SK-N-SH (cell line): ENCODE measurements around the gene DDT. TPM values are rescaled to one million over a fixed set of nuclear protein-coding genes. Genes with fewer than 3 reads are reported as not detected.

Experiments
- CTCF ChIA-PET: fragments of 300-600, 350-600 bp; formaldehyde crosslinking; extraction: SDS; loops from one replicate; lab custom pipeline; 2021; lab: Yijun Ruan, JAX
- POLR2A ChIA-PET: fragments of 350-600 bp; sonication (Branson Sonifier 250); formaldehyde crosslinking; extraction: SDS; loops from one replicate; lab custom pipeline; 2020; ENCODE audit warnings: antibody characterized with exemption, inconsistent platforms; lab: Yijun Ruan, JAX
- DNase-seq: peaks from one replicate; pipeline ENCODE4 v3.0.0; 2012
- H2AFZ ChIP-seq: fragments of 200-600 bp; sonication (generic); 2 replicates; pipeline ENCODE4 v1.8.1; 2016; ENCODE audit warnings: antibody characterized with exemption, mild to moderate bottlenecking, low read depth
- H3F3A ChIP-seq: fragments of 200-600 bp; sonication (generic); replicated peaks from 2 replicates; pipeline ENCODE3; 2016; ENCODE audit warnings: antibody characterized with exemption, mild to moderate bottlenecking; ENCODE audit not compliant: insufficient read depth
- H3K27ac ChIP-seq, 2 experiments: fragments of 200-500 bp in 1 of 2; fragments of 200-600 bp in 1 of 2; sonication (Bioruptor generic) in 1 of 2; sonication (generic), shearing (Covaris generic) in 1 of 2; 2 replicates each; pipeline versions ENCODE4 v1.5.1 to v1.6.1; 2014 to 2016; ENCODE audit warnings: low read depth in 2 of 2, inconsistent platforms in 1 of 2, low read length in 1 of 2, mild to moderate bottlenecking in 1 of 2, mixed read lengths in 1 of 2
- H3K27me3 ChIP-seq: fragments of 200-600 bp; sonication (generic), shearing (Covaris generic); 2 replicates; pipeline ENCODE4 v1.6.1; 2016; ENCODE audit warnings: mixed run types; ENCODE audit not compliant: insufficient read depth
- H3K36me3 ChIP-seq, 2 experiments: fragments of 200-500 bp in 1 of 2; fragments of 200-600 bp in 1 of 2; sonication (Bioruptor generic) in 1 of 2; sonication (generic) in 1 of 2; replicated peaks in 1 of 2; 2 replicates each; pipeline versions ENCODE3 to v1.5.1; 2014 to 2016; ENCODE audit warnings: low read length in 1 of 2, mild to moderate bottlenecking in 1 of 2; ENCODE audit not compliant: insufficient read depth in 2 of 2, control insufficient read depth in 1 of 2
- H3K4me1 ChIP-seq, 2 experiments: fragments of 200-500 bp in 1 of 2; fragments of 200-600 bp in 1 of 2; sonication (Bioruptor generic) in 1 of 2; sonication (generic), shearing (Covaris generic) in 1 of 2; 2 replicates each; pipeline versions ENCODE4 v1.5.1 to v1.6.1; 2014 to 2016; ENCODE audit warnings: low read depth in 1 of 2, low read length in 1 of 2, mixed run types in 1 of 2; ENCODE audit not compliant: insufficient read depth in 2 of 2, control insufficient read depth in 1 of 2
- H3K4me2 ChIP-seq: fragments of 200-600 bp; sonication (generic), shearing (Covaris generic); 2 replicates; pipeline ENCODE4 v1.6.1; 2017; ENCODE audit warnings: mixed run types
- H3K4me3 ChIP-seq, 2 experiments: fragments of 200-500 bp in 1 of 2; fragments of 200-600 bp in 1 of 2; sonication (Bioruptor generic) in 1 of 2; sonication (generic), shearing (Covaris generic) in 1 of 2; 2 replicates each; pipeline versions ENCODE4 v1.5.1 to v1.8.1; 2014 to 2016; ENCODE audit warnings: low read depth in 2 of 2, inconsistent platforms in 1 of 2, low read length in 1 of 2, mild to moderate bottlenecking in 1 of 2, mixed read lengths in 1 of 2, moderate library complexity in 1 of 2
- H3K79me2 ChIP-seq: fragments of 200-600 bp; sonication (generic); 2 replicates; pipeline ENCODE4 v1.8.1; 2017; ENCODE audit warnings: mild to moderate bottlenecking; ENCODE audit not compliant: insufficient read depth
- H3K9ac ChIP-seq: fragments of 200-600 bp; sonication (generic); 2 replicates; pipeline ENCODE4 v1.6.1; 2017; ENCODE audit warnings: mixed run types
- H3K9me2 ChIP-seq: fragments of 200-600 bp; sonication (generic); 2 replicates; pipeline ENCODE4 v1.6.1; 2017; ENCODE audit warnings: mixed run types
- H3K9me3 ChIP-seq: fragments of 200-600 bp; sonication (generic); 2 replicates; pipeline ENCODE4 v1.6.1; 2017; ENCODE audit warnings: mixed run types, mild to moderate bottlenecking, moderate library complexity
- H4K20me1 ChIP-seq: fragments of 200-600 bp; sonication (generic); 2 replicates; pipeline ENCODE4 v1.6.1; 2017; ENCODE audit warnings: mild to moderate bottlenecking, mixed run types; ENCODE audit not compliant: insufficient read depth
- CHD2 ChIP-seq: fragments of 150-350 bp; IDR thresholded peaks from 2 replicates; pipeline ENCODE4 v1.6.1; 2018; ENCODE audit warnings: low read length; ENCODE audit not compliant: partially characterized antibody
- ELF1 ChIP-seq: IDR thresholded peaks from 2 replicates; pipeline ENCODE4 v1.4.0; 2012
- EP300 ChIP-seq, 2 experiments: IDR thresholded peaks; 2 replicates each; pipeline versions ENCODE4 v1.4.0 to v1.6.1; 2012; ENCODE audit warnings: borderline replicate concordance in 1 of 2, low read depth in 1 of 2, low read length in 1 of 2
- FOXM1 ChIP-seq: IDR thresholded peaks from 2 replicates; pipeline ENCODE4 v1.4.0; 2012; ENCODE audit warnings: low read depth, mild to moderate bottlenecking
- GATA2 ChIP-seq: sonication (generic); formaldehyde crosslinking; IDR thresholded peaks from 2 replicates; pipeline ENCODE4 v1.5.0; 2020; ENCODE audit warnings: mild to moderate bottlenecking, missing genetic modification reagents
- NRF1 ChIP-seq: IDR thresholded peaks from 2 replicates; pipeline ENCODE4 v1.6.1; 2012; ENCODE audit warnings: low read depth, mild to moderate bottlenecking, low read length
- PBX3 ChIP-seq: IDR thresholded peaks from 2 replicates; pipeline ENCODE4; 2012
- POLR2AphosphoS5 ChIP-seq: IDR thresholded peaks from 2 replicates; pipeline ENCODE4 v1.6.1; 2012; ENCODE audit warnings: low read depth, low read length
- RAD21 ChIP-seq: IDR thresholded peaks from 2 replicates; pipeline ENCODE4 v1.6.1; 2012; ENCODE audit warnings: mild to moderate bottlenecking, low read length
- REST ChIP-seq: IDR thresholded peaks from 2 replicates; pipeline ENCODE4 v1.6.1; 2012; ENCODE audit warnings: mild to moderate bottlenecking, low read depth, low read length, moderate library complexity
- RXRA ChIP-seq: IDR thresholded peaks from 2 replicates; pipeline ENCODE4 v1.4.0; 2012; ENCODE audit warnings: low read depth, mild to moderate bottlenecking, borderline replicate concordance
- TAF1 ChIP-seq: IDR thresholded peaks from 2 replicates; pipeline ENCODE4 v1.6.1; 2012; ENCODE audit warnings: low read depth, mild to moderate bottlenecking, low read length, moderate library complexity, borderline replicate concordance
- TCF12 ChIP-seq: IDR thresholded peaks from 2 replicates; pipeline ENCODE4 v1.4.0; 2012
- YY1 ChIP-seq: IDR thresholded peaks from 2 replicates; pipeline ENCODE4 v1.4.0; 2012; ENCODE audit warnings: low read depth, mild to moderate bottlenecking
- WGBS: methylation state at CpG from one replicate; pipeline ENCODE4 v1.1.6; 2017; ENCODE audit warnings: low lambda C conversion rate; 5-methylcytosine and 5-hydroxymethylcytosine counted together
- polyA plus RNA-seq, 3 experiments: library from polyadenylated mRNA; depleted of rRNA; stranded (reverse); fragments of >200 nt; gene quantifications; 2 replicates each; pipeline ENCODE4 v1.2.3, GENCODE V29; 2012
- TF ChIP-seq, protein P1 (sequence below): IDR thresholded peaks from 2 replicates; pipeline ENCODE4 v1.4.0; 2012; ENCODE audit warnings: low read depth

The DDT gene
- polyA plus RNA-seq, 1 of the 3 experiments (the other 2 are of a cell fraction): 198 TPM

DNA sequence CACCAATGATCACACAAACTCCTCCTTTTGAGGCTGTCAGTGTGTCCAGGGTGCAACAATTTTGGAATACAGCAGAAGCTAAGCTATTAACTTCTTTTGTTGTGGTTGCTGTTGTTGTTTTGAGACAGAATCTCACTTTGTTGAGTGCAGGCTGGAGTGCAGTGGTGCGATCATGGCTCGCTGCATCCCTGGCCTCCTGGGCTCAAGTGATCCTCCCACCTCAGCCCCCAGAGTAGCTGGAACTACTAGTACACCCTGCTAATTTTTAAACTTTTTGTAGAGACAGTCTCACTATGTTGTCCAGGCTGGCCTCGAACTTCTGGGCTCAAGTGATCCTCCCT is 35.3 kb downstream of the DDT start:
- POLR2A ChIA-PET: no interaction called here
- H3K9ac ChIP-seq: no peak overlapping the region
- H3K27me3 ChIP-seq: no peaks in the 10 kb centered on the region
- no peak overlapping the region for H3K27ac ChIP-seq
- CTCF ChIA-PET: interaction anchor here (1.0 kb wide), 1 partner anchor 18 kb away, joined by 3 read pairs; no protein-coding TSS in a partner anchor
- H3K4me1 ChIP-seq: no peaks in the 10 kb centered on the region; a peak in 1 of 4 replicates
- no peaks in the 10 kb centered on the region for H3F3A ChIP-seq
- H3K4me3 ChIP-seq: no peak overlapping the region
- no peaks in the 10 kb centered on the region for H3K9me3 ChIP-seq
- no peaks in the 10 kb centered on the region for H3K36me3 ChIP-seq
- H3K4me2 ChIP-seq: no peak overlapping the region
- no peaks in the 10 kb centered on the region for H3K79me2 ChIP-seq
- no peak for DNase-seq
- WGBS: 48% methylated on average over 3 of the region's 3 CpGs
- no peak for TF ChIP-seq YY1
- TF ChIP-seq, protein P1, sequence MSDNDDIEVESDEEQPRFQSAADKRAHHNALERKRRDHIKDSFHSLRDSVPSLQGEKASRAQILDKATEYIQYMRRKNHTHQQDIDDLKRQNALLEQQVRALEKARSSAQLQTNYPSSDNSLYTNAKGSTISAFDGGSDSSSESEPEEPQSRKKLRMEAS: no peak
- TF ChIP-seq PBX3: no peak
- TF ChIP-seq TAF1: no peak
- TF ChIP-seq NRF1: no peak
- TF ChIP-seq POLR2AphosphoS5: no peak
- TF ChIP-seq ELF1: no peak
- TF ChIP-seq REST: no peak
- no peak for TF ChIP-seq FOXM1
- TF ChIP-seq GATA2 (CRISPR knock-in tag): no peak
- no peak for TF ChIP-seq RAD21
- TF ChIP-seq RXRA: no peak
- no peak for TF ChIP-seq CHD2
- TF ChIP-seq TCF12: no peak
- H4K20me1 ChIP-seq: no peaks in the 10 kb centered on the region
- H3K9me2 ChIP-seq: no peaks in the 10 kb centered on the region
- H2AFZ ChIP-seq: no peak overlapping the region

- Histone ChIP-seq H3K4me3 (no peak overlapping the region), H3K79me2 (no peaks in the 10 kb centered on the region), H3K4me2 (no peak overlapping the region), H3K27me3 (no peaks in the 10 kb centered on the region), H2AFZ (no peak overlapping the region), H3F3A (no peaks in the 10 kb centered on the region), H3K36me3 (no peaks in the 10 kb centered on the region), H3K9me3 (no peaks in the 10 kb centered on the region), H3K9ac (no peak overlapping the region), H3K9me2 (no peaks in the 10 kb centered on the region), H3K4me1 (no peaks in the 10 kb centered on the region; a peak in 1 of 4 replicates), H4K20me1 (no peaks in the 10 kb centered on the region), H3K27ac (no peak overlapping the region)
- no peak for DNase-seq
- TF ChIP-seq EP300 (IDR thresholded peaks at IDR 0.05; ENCODE audit: borderline replicate concordance in 1 of 2, low read depth in 1 of 2, low read length in 1 of 2): no peak
- WGBS: 76% methylated on average over 5 of the region's 5 CpGs
- ChIA-PET POLR2A (no interaction called here), CTCF (interaction anchor here (1.0 kb wide), 1 partner anchor 18 kb away, joined by 3 read pairs; no protein-coding TSS in a partner anchor)
Observed at GRCh38 chr22:23938328-23939016, 35.8 kb downstream of the DDT start.
